HEK293 (cell line): ENCODE results near the gene PDE6B.

Experiments used
- CTCF ChIA-PET: fragments of 350-600 bp; formaldehyde crosslinking; extraction: SDS; loops from one replicate; lab custom pipeline; 2021; ENCODE audit warnings: antibody characterized with exemption; lab: Yijun Ruan, JAX
- POLR2A ChIA-PET: fragments of 300-600 bp; formaldehyde crosslinking; extraction: SDS; loops from one replicate; lab custom pipeline; 2020; ENCODE audit warnings: antibody characterized with exemption, inconsistent platforms; lab: Yijun Ruan, JAX
- H3K27ac ChIP-seq: fragments of 200-500 bp; sonication (Bioruptor generic); 2 replicates; pipeline ENCODE4 v1.5.1; 2014; ENCODE audit warnings: low read depth, low read length, control low read depth, inconsistent platforms; ENCODE audit errors: extremely low read depth
- H3K36me3 ChIP-seq, 2 experiments: fragments of 200-500 bp in 1 of 2; sonication (Bioruptor generic) in 1 of 2; 1 replicate in 1 of 2; 2 replicates in 1 of 2; pipeline ENCODE4 v1.5.1; 2014 to 2017; ENCODE audit warnings: inconsistent platforms in 2 of 2, low read length in 2 of 2; ENCODE audit not compliant: control insufficient read depth in 2 of 2, insufficient read depth in 1 of 2
- H3K4me1 ChIP-seq: fragments of 200-500 bp; sonication (Bioruptor generic); 2 replicates; pipeline ENCODE4 v1.5.1; 2014; ENCODE audit warnings: mild to moderate bottlenecking, low read length, inconsistent platforms; ENCODE audit not compliant: control insufficient read depth, insufficient read depth
- H3K4me3 ChIP-seq: 2 replicates; pipeline ENCODE4 v1.5.1; 2011; ENCODE audit warnings: low read depth, mild to moderate bottlenecking, control low read depth, low read length, moderate library complexity
- H3K9me3 ChIP-seq: fragments of 200-500 bp; sonication (Bioruptor generic); 2 replicates; pipeline ENCODE4 v1.5.1; 2014; ENCODE audit warnings: low read depth, low read length, inconsistent platforms; ENCODE audit not compliant: control insufficient read depth, insufficient read depth
- TCF7L2 ChIP-seq: IDR thresholded peaks from 2 replicates; pipeline ENCODE4 v1.6.1; 2011; ENCODE audit warnings: low read depth, mild to moderate bottlenecking, inconsistent platforms, low read length, moderate library complexity, borderline replicate concordance
- TRIM28 ChIP-seq: IDR thresholded peaks from 2 replicates; pipeline ENCODE4 v1.6.1; 2011; ENCODE audit warnings: low read length, control low read depth, borderline replicate concordance
- ZEB2 ChIP-seq: fragments of 450-650 bp; formaldehyde crosslinking; IDR thresholded peaks from 2 replicates; pipeline ENCODE4 v1.5.1; 2016; ENCODE audit warnings: missing biosample characterization, missing genetic modification characterization
- ZNF214 ChIP-seq: fragments of 450-650 bp; formaldehyde crosslinking; IDR thresholded peaks from 2 replicates; pipeline ENCODE4 v1.5.1; 2017; ENCODE audit warnings: missing biosample characterization, mild to moderate bottlenecking, missing genetic modification characterization, borderline replicate concordance
- ZNF23 ChIP-seq: fragments of 450-650 bp; formaldehyde crosslinking; IDR thresholded peaks from 2 replicates; pipeline ENCODE4 v1.5.1; 2016; ENCODE audit warnings: missing biosample characterization, missing genetic modification characterization, borderline replicate concordance
- ZNF416 ChIP-seq: fragments of 450-650 bp; formaldehyde crosslinking; IDR thresholded peaks from 2 replicates; pipeline ENCODE4 v1.5.1; 2016; ENCODE audit warnings: missing biosample characterization, missing genetic modification characterization
- ZNF501 ChIP-seq: fragments of 450-650 bp; formaldehyde crosslinking; IDR thresholded peaks from 2 replicates; pipeline ENCODE4 v1.5.1; 2016; ENCODE audit warnings: missing biosample characterization, missing genetic modification characterization
- ZNF548 ChIP-seq: fragments of 450-650 bp; formaldehyde crosslinking; IDR thresholded peaks from 2 replicates; pipeline ENCODE4 v1.5.1; 2016; ENCODE audit warnings: missing biosample characterization, missing genetic modification characterization
- ZNF549 ChIP-seq: fragments of 450-650 bp; IDR thresholded peaks from 2 replicates; pipeline ENCODE4 v1.5.1; 2018; ENCODE audit warnings: missing biosample characterization, missing genetic modification characterization, mild to moderate bottlenecking, inconsistent platforms, moderate library complexity
- ZNF558 ChIP-seq: fragments of 450-650 bp; formaldehyde crosslinking; IDR thresholded peaks from 2 replicates; pipeline ENCODE4 v1.5.1; 2016; ENCODE audit warnings: missing biosample characterization, missing genetic modification characterization
- ZNF677 ChIP-seq: fragments of 450-650 bp; IDR thresholded peaks from 2 replicates; pipeline ENCODE4 v1.5.0; 2018; ENCODE audit warnings: missing biosample characterization, mild to moderate bottlenecking, missing genetic modification characterization, moderate library complexity
- ZNF792 ChIP-seq: fragments of 450-650 bp; formaldehyde crosslinking; IDR thresholded peaks from 2 replicates; pipeline ENCODE4 v1.5.1; 2016; ENCODE audit warnings: missing biosample characterization, missing genetic modification characterization
- ZSCAN23 ChIP-seq: fragments of 450-650 bp; formaldehyde crosslinking; IDR thresholded peaks from 2 replicates; pipeline ENCODE4 v1.5.1; 2016; ENCODE audit warnings: missing biosample characterization, missing genetic modification characterization
- TF ChIP-seq, protein P1 (sequence below): fragments of 450-650 bp; formaldehyde crosslinking; IDR thresholded peaks from 2 replicates; pipeline ENCODE4 v1.5.1; 2016; ENCODE audit warnings: missing biosample characterization, missing genetic modification characterization, borderline replicate concordance
- TF ChIP-seq, protein P2 (sequence below): fragments of 450-650 bp; formaldehyde crosslinking; IDR thresholded peaks from 2 replicates; pipeline ENCODE4 v1.5.1; 2016; ENCODE audit warnings: missing biosample characterization, missing genetic modification characterization
- TF ChIP-seq, protein P3 (sequence below): fragments of 450-650 bp; formaldehyde crosslinking; IDR thresholded peaks from 2 replicates; pipeline ENCODE4 v1.5.1; 2016; ENCODE audit warnings: missing biosample characterization, missing genetic modification characterization
- TF ChIP-seq, protein P4 (sequence below): fragments of 450-650 bp; formaldehyde crosslinking; IDR thresholded peaks from 2 replicates; pipeline ENCODE4 v1.5.1; 2016; ENCODE audit warnings: missing biosample characterization, missing genetic modification characterization
- TF ChIP-seq, protein P5 (sequence below): fragments of 450-650 bp; formaldehyde crosslinking; IDR thresholded peaks from 2 replicates; pipeline ENCODE4 v1.5.0; 2017; ENCODE audit warnings: missing biosample characterization, missing genetic modification characterization, borderline replicate concordance

PDE6B gene

DNA sequence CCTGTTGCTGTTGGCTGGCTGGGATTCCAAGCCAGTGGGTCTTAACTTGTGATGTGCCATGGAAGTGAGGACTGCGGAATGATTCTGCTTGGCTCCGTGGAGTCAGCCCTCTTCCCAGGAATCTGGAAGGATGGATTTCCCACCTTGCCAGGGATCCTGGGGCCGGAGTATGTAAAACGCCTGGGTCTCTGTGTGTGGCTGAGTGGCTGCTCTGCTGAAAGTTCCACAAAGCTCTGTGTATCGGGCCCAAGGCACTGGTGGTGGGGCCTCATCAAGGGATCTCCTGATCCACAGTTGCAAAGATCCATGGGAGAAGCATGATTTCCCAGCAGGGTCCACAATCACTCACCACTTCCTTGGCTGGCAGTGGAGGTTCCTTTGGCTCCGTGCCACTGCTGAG, 25.2 kb upstream of the PDE6B start:
- H3K4me1 ChIP-seq: no peaks in the 10 kb centered on the region
- POLR2A ChIA-PET: no interaction called here
- H3K9me3 ChIP-seq: no peaks in the 10 kb centered on the region
- TF ChIP-seq ZNF548 (tag by site-specific recombination): no peak
- TF ChIP-seq, protein P1, sequence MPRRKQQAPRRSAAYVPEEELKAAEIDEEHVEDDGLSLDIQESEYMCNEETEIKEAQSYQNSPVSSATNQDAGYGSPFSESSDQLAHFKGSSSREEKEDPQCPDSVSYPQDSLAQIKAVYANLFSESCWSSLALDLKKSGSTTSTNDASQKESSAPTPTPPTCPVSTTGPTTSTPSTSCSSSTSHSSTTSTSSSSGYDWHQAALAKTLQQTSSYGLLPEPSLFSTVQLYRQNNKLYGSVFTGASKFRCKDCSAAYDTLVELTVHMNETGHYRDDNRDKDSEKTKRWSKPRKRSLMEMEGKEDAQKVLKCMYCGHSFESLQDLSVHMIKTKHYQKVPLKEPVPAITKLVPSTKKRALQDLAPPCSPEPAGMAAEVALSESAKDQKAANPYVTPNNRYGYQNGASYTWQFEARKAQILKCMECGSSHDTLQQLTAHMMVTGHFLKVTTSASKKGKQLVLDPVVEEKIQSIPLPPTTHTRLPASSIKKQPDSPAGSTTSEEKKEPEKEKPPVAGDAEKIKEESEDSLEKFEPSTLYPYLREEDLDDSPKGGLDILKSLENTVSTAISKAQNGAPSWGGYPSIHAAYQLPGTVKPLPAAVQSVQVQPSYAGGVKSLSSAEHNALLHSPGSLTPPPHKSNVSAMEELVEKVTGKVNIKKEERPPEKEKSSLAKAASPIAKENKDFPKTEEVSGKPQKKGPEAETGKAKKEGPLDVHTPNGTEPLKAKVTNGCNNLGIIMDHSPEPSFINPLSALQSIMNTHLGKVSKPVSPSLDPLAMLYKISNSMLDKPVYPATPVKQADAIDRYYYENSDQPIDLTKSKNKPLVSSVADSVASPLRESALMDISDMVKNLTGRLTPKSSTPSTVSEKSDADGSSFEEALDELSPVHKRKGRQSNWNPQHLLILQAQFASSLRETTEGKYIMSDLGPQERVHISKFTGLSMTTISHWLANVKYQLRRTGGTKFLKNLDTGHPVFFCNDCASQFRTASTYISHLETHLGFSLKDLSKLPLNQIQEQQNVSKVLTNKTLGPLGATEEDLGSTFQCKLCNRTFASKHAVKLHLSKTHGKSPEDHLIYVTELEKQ (tag by site-specific recombination): no peak
- no peak for TF ChIP-seq ZEB2 (tag by site-specific recombination)
- TF ChIP-seq ZNF416 (tag by site-specific recombination): no peak
- TF ChIP-seq, protein P2, sequence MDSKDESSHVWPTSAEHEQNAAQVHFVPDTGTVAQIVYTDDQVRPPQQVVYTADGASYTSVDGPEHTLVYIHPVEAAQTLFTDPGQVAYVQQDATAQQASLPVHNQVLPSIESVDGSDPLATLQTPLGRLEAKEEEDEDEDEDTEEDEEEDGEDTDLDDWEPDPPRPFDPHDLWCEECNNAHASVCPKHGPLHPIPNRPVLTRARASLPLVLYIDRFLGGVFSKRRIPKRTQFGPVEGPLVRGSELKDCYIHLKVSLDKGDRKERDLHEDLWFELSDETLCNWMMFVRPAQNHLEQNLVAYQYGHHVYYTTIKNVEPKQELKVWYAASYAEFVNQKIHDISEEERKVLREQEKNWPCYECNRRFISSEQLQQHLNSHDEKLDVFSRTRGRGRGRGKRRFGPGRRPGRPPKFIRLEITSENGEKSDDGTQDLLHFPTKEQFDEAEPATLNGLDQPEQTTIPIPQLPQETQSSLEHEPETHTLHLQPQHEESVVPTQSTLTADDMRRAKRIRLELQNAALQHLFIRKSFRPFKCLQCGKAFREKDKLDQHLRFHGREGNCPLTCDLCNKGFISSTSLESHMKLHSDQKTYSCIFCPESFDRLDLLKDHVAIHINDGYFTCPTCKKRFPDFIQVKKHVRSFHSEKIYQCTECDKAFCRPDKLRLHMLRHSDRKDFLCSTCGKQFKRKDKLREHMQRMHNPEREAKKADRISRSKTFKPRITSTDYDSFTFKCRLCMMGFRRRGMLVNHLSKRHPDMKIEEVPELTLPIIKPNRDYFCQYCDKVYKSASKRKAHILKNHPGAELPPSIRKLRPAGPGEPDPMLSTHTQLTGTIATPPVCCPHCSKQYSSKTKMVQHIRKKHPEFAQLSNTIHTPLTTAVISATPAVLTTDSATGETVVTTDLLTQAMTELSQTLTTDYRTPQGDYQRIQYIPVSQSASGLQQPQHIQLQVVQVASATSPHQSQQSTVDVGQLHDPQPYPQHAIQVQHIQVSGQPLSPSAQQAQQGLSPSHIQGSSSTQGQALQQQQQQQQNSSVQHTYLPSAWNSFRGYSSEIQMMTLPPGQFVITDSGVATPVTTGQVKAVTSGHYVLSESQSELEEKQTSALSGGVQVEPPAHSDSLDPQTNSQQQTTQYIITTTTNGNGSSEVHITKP (tag by site-specific recombination): no peak
- TF ChIP-seq, protein P3, sequence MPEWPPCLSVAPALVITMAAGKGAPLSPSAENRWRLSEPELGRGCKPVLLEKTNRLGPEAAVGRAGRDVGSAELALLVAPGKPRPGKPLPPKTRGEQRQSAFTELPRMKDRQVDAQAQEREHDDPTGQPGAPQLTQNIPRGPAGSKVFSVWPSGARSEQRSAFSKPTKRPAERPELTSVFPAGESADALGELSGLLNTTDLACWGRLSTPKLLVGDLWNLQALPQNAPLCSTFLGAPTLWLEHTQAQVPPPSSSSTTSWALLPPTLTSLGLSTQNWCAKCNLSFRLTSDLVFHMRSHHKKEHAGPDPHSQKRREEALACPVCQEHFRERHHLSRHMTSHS: no peak
- no peak for TF ChIP-seq ZNF214 (tag by site-specific recombination)
- no peak for TF ChIP-seq TRIM28
- TF ChIP-seq, protein P4, sequence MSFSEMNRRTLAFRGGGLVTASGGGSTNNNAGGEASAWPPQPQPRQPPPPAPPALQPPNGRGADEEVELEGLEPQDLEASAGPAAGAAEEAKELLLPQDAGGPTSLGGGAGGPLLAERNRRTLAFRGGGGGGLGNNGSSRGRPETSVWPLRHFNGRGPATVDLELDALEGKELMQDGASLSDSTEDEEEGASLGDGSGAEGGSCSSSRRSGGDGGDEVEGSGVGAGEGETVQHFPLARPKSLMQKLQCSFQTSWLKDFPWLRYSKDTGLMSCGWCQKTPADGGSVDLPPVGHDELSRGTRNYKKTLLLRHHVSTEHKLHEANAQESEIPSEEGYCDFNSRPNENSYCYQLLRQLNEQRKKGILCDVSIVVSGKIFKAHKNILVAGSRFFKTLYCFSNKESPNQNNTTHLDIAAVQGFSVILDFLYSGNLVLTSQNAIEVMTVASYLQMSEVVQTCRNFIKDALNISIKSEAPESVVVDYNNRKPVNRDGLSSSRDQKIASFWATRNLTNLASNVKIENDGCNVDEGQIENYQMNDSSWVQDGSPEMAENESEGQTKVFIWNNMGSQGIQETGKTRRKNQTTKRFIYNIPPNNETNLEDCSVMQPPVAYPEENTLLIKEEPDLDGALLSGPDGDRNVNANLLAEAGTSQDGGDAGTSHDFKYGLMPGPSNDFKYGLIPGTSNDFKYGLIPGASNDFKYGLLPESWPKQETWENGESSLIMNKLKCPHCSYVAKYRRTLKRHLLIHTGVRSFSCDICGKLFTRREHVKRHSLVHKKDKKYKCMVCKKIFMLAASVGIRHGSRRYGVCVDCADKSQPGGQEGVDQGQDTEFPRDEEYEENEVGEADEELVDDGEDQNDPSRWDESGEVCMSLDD (tag by site-specific recombination): no peak
- TF ChIP-seq, protein P5, sequence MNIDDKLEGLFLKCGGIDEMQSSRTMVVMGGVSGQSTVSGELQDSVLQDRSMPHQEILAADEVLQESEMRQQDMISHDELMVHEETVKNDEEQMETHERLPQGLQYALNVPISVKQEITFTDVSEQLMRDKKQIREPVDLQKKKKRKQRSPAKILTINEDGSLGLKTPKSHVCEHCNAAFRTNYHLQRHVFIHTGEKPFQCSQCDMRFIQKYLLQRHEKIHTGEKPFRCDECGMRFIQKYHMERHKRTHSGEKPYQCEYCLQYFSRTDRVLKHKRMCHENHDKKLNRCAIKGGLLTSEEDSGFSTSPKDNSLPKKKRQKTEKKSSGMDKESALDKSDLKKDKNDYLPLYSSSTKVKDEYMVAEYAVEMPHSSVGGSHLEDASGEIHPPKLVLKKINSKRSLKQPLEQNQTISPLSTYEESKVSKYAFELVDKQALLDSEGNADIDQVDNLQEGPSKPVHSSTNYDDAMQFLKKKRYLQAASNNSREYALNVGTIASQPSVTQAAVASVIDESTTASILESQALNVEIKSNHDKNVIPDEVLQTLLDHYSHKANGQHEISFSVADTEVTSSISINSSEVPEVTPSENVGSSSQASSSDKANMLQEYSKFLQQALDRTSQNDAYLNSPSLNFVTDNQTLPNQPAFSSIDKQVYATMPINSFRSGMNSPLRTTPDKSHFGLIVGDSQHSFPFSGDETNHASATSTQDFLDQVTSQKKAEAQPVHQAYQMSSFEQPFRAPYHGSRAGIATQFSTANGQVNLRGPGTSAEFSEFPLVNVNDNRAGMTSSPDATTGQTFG (tag by site-specific recombination): no peak
- no peak for TF ChIP-seq ZNF558
- TF ChIP-seq ZNF549 (tag by site-specific recombination): no peak
- TF ChIP-seq ZNF792 (tag by site-specific recombination): no peak
- TF ChIP-seq ZNF677 (tag by site-specific recombination): no peak
- no peak for TF ChIP-seq ZNF23 (tag by site-specific recombination)
- TF ChIP-seq ZNF501 (tag by site-specific recombination): no peak
- no peak for TF ChIP-seq TCF7L2
- TF ChIP-seq ZSCAN23 (tag by site-specific recombination): no peak
- TF ChIP-seq, all 188 proteins: peak for 0
- CTCF ChIA-PET: interaction anchor here (0.6 kb wide), 2 partner anchors 12 to 208 kb away, joined by 3 read pairs; no protein-coding TSS in a partner anchor
- Histone ChIP-seq H3K36me3 (no peaks in the 10 kb centered on the region), H3K4me3 (no peak overlapping the region), H3K27ac (no peak overlapping the region)
